DMS 273 (cell line): ENCODE measurements around the gene R3HDM2.

Experiments
- DNase-seq: peaks from one replicate; lab custom pipeline; 2025; ENCODE audit not compliant: unreplicated experiment; lab: John Stamatoyannopoulos, UW

The R3HDM2 gene

DNA sequence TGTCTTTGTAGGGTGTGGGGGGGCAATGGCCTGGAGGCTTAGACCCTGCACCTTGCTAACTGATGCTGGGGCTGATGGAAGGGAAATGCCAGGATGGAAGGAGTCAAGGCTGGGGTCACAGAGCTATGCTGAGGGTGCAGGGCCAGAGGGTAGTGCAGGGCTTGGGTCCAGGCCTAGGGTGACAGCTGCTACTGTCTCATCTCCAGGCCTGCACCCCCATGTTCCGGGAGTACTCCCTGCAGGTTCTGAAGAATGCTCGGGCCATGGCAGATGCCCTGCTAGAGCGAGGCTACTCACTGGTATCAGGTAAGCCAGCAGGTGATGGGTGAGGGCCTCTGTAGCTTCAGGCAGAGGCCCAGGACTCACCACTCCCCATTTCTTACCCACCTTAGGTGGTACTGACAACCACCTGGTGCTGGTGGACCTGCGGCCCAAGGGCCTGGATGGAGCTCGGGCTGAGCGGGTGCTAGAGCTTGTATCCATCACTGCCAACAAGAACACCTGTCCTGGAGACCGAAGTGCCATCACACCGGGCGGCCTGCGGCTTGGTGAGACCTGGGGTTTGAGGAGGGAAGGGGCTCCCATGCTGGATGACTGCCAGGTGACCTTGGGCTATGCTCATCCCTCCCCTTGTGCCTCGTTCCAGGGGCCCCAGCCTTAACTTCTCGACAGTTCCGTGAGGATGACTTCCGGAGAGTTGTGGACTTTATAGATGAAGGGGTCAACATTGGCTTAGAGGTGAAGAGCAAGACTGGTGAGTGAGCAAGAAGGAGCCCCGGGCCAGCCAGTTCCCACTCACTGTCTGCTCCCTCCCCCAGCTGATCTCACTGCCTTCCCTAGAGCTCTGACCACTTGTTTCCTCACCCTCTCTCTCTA is 197.2 kb downstream of the R3HDM2 start:
- DNase-seq: peak; percentile 32

DNA sequence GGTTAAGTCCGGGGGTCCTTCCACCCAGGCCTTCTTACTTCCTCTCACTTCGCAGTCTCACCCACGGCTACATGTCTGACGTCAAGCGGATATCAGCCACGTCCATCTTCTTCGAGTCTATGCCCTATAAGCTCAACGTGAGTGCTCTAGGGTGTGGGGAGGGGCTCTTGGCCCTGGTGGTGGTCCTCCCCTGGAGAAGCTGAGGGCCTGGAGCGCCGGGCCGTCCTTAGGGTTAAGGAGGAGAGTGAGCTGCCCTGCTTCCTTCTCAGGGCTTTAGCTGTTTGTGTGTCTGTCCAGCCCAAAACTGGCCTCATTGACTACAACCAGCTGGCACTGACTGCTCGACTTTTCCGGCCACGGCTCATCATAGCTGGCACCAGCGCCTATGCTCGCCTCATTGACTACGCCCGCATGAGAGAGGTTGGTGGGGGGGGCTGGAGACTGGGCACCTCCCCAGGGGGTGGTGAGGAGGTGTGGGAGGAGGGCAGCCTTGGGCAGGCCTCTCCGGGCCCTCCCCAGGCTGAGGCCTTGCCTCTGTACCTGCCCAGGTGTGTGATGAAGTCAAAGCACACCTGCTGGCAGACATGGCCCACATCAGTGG is 198.6 kb downstream of the R3HDM2 start:
- no peak for DNase-seq

DNA sequence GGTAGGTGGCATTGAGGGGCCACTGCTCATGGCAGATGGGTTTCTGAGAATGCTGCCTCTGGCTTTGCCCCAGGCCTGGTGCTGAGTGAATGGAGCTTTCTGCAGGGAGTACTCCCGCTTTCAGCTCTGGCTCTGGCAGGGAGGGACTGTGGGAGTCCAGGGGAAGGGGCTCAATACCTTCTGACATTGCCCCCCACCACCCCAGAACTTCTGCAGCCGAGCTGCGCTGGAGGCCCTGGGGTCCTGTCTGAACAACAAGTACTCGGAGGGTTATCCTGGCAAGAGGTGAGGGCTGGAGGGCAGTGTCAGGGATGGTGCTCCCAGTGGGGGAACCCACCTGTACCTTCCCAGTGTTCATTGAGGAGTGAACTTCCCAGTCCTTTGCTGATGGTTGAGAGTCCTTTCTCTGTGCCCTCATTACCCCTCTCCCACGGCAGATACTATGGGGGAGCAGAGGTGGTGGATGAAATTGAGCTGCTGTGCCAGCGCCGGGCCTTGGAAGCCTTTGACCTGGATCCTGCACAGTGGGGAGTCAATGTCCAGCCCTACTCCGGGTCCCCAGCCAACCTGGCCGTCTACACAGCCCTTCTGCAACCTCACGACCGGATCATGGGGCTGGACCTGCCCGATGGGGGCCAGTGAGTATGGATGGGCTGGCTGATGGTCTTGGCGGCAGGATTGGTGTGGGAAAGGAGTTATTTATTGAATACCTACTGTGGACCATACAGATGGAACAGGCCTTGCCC is 199.4 kb downstream of the R3HDM2 start:
- no peak for DNase-seq

DNA sequence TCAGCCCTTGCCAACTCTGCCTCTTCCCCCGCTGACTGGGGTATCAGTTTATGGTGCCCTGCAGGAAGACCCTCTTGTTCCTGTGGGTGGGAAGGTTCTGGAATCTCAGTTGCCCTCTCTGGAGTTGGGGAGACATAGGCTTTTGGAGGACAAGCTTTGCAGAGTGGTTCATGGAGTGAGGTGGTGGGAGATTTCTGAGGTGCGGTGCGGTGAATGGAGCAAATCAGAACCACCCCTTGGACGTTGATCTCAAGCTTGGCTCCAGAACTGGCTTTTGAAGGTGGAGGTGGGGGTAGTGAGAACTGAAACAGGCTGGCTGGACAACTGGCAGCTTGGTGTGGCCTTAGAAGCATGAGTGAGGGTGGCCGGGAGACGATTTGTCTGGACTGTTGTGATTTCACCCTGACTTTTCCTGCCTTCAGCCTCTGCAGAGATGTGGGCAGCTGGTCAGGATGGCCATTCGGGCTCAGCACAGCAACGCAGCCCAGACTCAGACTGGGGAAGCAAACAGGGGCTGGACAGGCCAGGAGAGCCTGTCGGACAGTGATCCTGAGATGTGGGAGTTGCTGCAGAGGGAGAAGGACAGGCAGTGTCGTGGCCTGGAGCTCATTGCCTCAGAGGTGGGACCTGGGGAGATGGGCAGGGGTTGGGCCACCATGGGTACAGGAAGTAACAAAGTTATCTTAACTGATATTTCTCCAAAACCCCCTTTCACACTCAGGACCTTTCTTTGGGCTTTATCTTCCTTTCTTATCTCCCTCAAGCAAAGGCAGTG is 200.3 kb downstream of the R3HDM2 start:
- no peak for DNase-seq

DNA sequence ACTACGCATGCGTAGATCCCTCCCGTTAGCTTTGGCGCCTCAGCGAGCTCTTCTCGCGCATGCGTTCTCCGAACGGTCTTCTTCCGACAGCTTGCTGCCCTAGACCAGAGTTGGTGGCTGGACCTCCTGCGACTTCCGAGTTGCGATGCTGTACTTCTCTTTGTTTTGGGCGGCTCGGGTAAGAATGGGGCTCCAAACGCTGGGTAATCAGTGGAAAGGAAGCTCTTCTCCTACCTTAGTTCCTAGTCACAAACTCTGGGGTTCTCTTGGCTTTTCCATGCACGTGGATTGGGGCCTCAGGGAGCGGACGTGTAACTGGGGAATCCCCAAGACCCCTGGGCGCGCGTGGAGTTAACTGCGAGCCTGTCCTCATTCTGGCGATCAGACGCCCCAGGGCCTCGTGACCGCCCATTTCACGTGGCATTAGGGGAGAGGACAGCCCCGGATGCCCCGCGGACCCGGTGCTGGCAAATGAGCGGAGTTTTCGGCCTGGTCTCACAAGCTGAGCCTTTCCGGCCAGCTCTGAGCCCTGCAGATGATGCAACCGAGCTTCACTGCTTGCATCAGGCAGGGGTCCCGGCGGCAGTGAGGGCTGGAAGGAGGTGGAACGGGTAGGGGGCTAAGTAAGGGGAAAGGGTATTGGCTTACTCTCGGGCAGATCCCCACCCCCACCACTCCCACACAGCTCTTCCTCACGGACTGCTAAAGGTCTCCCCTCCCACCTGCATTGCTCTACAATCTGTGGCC is 201.0 kb downstream of the R3HDM2 start, which contains the start of gene SHMT2:
TSS of gene SHMT2 (plus strand) at position 78 of the 747 bp plus-strand sequence. CDS start at position 146, 68 bp downstream.
- DNase-seq: peak; percentile 96

DNA sequence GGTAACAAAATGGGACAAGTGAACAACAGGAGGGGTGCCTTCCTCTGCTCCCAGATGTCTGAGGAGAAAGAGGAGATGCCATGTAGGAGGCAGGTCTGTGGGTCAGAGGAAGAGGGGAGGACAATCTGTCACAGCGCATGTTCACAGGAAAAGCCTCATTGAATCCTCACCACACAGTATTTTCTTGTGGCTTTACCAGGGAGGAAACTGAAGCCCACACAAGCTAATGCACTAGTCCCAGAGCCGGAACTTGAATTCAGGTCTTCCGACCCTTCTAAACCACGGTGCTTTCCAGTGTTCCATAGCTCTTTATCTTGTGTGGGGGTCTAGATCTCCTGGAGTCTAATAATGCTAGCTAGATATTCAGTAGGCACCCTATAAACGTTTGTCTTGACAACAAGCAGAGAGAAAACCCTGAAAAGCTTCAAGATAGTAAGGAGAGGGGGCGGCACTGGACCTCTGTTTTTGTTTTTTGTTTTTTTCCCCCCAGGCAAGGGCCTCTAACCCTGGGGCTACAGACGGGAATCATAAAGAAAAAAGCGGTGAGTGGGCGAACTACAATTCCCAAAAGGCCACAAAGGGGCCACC is 201.7 kb downstream of the R3HDM2 start:
- DNase-seq: peak; percentile 50

DNA sequence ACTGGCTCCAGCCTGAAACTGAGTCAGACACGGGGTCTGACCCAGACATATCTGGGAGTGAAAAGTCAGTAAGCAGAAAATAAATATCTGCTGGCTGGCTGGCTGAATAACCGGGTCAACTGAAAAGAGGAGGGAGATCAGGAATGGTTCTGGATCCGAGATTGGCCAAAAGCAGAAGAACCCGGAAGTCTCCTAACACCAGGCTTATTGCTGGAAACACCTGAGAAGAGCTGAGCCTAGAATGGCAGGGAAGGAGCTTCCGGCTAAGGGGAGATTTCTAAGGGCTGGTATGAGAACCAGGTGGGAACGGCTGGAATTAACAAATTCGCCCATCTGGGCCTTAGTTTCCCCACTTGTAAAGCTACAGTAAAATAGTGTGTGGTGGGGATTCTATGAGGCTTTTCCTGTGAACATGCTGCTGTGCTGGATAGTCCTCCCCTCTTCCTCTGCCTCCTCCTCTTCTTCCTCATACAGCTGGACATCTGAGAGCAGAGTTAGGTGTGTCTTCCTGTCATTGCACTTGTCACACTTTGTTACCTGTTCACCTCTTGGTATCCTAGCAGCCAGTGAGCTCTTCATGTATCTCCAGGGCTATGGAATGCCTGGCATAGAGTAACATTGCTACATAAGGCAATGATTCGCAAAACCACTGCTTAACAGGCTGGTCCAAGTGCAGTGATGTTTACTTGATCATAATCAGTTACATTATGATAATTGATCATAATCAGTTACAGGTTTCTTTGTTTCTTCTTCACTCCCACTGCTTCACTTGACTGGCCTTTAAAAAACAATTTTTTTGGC is 203.3 kb downstream of the R3HDM2 start:
- no peak for DNase-seq

DNA sequence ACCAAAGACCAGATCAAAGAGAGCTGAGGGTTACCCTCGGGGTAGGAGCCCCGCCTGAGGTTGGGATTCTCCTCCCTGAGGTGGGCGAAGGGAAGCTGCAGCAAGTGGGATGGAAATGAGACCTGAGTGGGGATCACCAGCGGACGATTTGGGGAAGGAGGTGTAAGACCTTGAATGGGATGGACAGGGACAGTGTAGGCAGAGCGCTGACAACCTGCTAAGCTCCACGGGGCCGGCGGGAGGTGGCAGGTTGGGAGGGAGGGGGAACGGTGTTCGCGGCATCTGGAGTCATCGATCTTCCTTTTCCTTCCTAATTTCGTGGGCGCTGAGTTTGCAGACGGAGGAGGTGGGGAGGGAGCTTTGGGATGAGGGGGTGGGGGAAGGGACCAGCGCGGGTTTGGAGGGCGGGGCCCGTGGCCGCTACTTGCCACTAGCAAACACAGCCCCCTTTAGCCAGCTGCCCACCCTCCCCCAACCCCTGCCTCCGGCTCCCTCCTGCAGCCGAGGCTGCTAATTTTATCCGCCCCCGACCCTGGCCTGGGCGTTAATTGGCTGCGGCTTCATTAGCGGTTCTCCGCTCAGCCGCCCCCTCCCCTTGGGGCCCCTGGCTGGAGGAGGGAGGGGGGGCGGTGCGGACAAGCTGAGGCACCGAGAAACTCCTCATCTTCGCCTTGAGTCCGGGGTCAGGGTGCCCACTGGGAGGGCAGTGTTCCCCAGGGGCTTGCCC is 204.1 kb downstream of the R3HDM2 start:
- DNase-seq: peak; percentile 62

DNA sequence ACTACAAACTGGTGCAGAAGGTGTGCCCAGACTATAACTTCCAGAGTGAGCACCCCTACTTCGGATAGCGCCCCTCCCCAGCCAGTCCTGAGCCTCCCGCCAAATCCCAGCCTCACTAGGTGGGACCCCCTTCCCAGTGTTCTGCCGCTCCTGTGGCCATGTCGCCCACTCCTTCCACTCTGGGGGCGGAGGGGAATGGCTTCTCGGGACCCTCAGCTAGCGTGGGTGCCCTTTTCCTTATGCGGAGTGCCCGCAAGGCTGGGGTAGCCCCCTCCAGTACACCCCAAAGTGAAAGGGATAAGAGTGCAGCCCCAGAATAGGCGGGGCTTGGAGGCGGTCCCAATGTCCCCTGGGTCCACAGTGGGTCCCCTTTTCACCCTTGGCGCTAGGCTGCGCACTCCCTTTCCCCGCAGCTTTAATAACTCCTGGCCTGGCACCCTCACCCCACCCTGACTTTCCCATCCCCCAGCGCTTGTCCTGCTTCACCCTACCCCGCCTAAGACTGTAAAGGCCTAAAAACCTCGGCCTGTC is 205.1 kb downstream of the R3HDM2 start:
- no peak for DNase-seq

DNA sequence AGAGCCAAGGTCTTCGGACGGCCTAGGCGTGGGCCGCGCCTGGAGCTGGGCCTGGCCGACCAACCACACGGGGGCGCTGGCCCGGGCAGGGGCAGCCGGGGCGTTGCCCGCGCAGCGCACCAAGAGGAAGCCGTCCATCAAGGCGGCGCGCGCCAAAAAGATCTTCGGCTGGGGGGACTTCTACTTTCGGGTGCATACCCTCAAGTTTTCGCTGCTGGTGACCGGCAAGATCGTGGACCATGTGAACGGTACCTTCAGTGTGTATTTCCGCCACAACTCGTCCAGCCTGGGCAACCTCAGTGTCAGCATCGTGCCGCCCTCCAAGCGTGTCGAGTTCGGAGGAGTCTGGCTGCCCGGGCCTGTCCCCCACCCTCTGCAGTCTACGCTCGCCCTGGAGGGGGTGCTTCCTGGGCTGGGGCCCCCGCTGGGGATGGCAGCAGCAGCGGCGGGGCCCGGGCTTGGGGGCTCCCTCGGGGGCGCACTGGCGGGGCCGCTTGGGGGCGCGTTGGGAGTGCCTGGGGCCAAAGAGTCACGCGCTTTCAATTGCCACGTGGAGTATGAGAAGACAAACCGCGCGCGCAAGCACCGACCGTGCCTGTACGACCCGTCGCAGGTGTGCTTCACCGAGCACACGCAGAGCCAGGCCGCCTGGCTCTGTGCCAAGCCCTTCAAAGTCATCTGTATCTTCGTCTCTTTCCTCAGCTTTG is 205.7 kb downstream of the R3HDM2 start:
- peak; percentile 57 for DNase-seq

DNA sequence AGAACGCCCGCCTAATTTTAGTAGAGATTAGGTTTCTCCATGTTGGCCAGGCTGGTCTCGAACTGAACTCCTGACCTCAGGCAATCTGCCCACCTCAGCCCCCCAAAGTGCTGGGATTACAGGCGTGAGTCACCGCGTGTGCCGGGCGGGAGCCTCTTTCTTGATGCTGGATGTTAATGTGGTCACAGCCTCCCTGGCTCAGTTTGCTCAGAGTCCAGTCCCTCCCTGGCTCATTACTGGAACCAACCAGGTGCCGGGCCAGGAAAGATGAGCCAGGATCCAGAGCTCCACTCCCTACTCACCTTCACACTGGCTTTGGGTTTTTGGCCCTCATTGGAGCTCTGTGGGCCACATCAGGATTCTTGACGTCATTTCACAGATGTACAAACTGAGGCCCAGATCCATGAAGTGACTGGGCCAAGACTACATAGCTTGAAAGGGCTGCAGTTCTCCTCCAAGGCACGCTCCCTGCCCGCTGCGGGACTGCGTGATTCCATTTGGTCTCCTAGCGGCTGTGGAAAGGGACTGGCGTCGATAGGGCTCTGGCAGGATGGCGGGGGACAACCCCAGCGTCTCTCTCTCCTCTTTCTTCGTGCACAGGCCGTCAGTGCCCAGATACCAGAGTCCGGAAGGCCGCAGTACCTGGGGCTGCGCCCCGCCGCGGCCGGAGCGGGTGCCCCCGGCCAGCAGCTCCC is 206.4 kb downstream of the R3HDM2 start:
- no peak for DNase-seq

DNA sequence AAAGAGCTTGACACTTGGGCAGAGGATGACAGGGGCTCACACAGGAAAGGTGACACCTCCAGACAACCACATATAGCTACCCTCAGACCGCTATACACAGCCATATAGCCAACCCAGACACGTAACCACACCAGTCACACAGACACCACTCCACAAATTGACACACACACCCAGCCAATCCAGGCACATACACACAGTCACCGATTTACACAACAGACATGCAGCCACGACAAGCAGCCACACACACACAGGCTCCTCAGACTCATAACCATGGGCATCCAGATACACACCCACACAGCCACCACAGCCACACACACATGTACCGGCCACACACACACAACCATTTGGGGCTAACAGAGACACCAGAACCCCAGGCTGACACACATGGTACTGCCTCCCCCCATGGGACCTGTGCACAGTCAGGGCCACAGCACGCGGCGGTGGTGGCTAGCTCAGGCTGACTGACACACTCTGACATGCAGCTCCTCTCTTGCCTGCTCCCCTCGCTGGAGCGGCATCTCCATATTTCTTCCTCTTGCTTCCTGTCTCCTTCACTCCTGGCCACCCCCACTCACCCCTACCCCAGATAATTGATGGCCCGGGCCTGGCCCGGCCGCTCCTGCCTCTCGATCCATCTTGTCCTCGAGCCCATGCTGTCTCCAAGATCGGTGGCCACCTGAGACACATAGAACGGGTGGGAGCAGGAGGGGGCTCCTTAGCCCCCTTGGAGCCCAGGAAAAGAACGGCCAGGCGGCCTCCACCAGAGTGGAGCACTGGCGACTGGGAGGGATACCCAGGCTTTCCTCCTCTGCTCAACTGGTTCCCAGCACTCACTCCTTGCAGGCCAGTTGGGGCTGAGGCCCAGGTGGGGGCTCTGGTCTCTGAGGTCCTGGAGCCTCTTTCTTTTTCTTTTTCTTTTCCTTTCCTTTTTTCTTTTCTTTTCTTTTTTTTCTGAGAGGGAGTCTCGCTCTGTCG is 207.4 kb downstream of the R3HDM2 start:
- no peak for DNase-seq

DNA sequence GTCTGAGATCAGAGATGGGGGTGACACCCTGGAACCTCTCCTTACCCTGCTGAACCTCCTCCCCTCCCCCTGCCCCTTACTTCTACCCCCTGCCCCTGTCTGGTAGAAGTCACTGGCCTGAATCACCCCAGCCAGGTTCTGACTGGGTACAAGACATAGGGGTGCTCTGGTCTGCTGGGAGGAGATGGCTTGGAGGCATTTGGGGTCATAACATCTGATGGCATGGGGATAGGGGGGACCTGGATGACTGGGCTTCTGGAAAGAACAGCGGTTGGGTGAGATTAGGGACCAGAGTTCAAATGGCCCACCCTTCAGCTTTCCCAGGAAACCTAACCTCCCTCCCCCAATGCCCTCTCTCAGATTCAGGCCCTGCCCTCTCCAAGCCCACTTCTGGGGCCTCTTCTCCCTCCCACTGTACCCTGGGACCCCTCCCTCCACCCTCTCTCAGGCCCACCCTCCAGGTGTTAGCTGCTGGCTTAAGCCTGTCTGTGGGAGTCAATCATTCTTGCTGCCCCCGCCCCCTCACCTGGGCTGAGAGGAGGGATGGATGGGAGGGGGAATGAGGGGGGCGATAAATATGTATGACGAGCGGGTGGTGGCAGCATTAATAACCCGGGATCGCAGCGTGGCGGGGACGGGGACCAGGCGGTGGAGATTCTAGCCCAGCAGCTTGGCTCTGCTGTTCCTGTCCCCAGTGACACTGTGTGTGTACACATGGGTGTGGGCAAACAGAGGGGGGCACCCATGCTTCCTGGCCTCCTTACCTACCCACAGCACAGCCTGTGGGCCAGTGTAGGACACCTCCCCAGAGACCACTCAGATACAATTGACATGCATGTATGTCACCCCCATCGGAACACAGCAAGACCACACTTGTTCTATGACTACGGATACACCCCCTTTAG is 208.3 kb downstream of the R3HDM2 start:
- DNase-seq: no peak

DNA sequence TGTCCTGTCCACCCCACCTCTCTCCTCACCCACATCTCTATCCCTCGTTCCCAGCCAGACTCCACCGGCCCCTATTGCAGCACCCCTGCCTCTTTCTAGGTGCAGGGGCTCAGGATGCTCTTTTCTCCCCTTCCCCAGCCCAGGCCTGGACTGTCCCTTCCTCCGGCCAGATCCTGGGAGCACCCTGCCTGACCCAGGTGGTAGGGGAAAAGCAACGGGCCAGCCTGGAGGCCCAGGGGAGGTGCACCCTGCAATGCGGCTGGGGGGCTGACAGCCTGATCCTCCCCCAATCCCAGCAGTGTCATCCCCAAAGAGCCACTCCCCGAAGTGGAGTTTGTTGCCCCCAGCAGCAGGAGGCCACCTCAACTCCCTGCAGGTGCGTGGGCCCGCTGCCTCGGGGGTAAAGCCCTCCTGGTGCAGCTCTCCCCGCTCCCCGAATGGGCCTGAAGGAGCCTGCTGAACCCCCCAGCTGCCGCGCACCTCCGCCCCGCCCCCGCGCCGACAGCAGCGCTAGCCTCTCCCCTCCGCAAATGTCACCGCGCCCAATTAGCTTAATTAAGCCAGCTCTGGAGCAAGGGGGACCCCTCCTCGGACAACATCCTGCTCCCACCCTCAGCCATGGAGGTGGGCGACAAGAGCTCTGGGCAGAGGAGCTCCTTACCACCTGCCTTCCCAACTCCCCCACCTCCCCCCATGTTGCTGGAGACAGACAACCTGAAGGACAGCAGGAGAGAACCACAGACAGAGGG is 209.5 kb downstream of the R3HDM2 start:
- no peak for DNase-seq
